ENCODE results near the gene SLC9A7. TPM values are rescaled to one million over a fixed set of nuclear protein-coding genes. Genes with fewer than 3 reads are reported as not detected.

The SLC9A7 gene
- total RNA-seq: 3.9 and 13.3 TPM in 2 replicates

DNA sequence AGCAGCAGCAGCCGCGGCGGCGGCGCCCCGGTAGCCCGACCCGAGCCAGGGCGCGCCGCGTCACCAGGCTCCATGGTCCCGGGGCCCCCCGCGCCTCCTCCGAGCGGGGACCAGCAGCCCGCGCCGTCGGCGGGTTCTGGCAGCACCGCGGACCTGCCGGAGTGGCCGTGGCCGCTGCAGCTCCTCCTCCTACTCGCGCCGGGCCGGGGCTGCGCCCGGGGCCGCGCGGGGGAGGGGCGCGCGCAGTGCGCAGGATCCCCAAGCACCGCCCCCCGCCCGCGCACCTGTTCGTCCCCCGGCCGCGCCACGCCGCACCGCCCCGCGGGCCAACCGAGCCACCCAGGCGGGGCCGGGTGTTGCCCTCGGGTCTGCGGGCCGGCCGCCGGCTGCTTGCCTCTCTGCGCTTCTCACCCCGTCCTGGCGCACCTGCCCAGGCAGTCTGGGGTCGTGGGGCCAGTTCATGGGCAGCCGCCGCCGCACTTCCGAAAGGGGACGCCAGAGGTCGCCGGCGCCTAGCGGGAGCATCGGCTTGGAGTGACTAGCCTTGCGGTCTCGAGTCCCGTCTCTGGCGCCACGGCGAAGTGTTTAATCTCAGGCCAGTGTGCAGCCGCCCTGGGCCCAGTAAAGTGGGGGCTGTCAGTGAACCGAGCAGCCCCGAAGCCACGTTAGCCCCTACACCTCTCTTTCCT is at the start of gene SLC9A7:
Gene SLC9A7 (minus strand): TSS at position 163 of the 689 bp plus-strand sequence. CDS start 89 bp downstream, at position 74.

DNA sequence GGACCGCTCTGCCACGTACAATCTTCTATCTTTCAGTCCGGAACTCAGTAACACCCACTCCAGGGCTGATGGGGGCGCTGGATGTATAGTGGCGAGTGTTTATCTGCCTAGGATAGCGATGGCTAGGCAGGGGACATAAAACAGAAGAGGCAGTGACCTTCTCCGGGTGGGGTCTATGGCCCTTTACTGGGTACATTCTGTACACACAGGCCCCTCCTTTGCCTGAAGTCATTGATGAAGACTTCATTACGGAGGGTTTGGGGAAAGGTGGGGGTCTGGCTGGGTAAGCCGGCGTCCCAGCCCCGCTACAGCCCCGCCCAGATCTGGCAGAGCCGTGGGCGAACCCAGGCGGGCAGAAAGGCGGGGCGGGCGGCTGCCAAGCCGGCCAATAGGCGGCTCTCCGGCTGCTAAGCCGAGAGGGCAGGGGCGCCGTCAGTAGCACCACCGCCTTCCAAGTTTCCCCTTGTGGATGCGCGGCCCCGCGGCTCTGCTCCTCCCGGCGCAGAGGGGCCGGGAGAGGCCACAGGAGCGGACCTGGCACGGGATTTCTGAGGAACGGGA is 185.5 kb downstream of the SLC9A7 start, which contains the start of gene CHST7:
Gene CHST7 (plus strand): TSS at position 435 of the 561 bp plus-strand sequence. CDS start 167 bp downstream, outside the sequence.

Other genes with a start within 250 kb of the SLC9A7 start
- gene ZNF674, start 213.7 kb downstream of the SLC9A7 start, total RNA-seq: 2.3 and 6.0 TPM in 2 replicates
- gene CHST7, start 185.4 kb downstream of the SLC9A7 start, total RNA-seq: 31.6 and 47.6 TPM in 2 replicates
- 24.8 and 31.3 TPM in 2 replicates for gene RP2, start 77.9 kb upstream of the SLC9A7 start, total RNA-seq
- gene JADE3, start 153.3 kb upstream of the SLC9A7 start, total RNA-seq: 6.8 and 13.5 TPM in 2 replicates